DMS79 (cell line): ENCODE data around the gene SEMA5A.
"Not testable (repeated sequence)": the region's sequence is repeated elsewhere in the genome, so short reads cannot be mapped to it uniquely, and the experiment has no call there.

ENCODE experiments used
- DNase-seq: peaks from one replicate; lab custom pipeline; 2025; lab: John Stamatoyannopoulos, UW

SEMA5A gene

DNA sequence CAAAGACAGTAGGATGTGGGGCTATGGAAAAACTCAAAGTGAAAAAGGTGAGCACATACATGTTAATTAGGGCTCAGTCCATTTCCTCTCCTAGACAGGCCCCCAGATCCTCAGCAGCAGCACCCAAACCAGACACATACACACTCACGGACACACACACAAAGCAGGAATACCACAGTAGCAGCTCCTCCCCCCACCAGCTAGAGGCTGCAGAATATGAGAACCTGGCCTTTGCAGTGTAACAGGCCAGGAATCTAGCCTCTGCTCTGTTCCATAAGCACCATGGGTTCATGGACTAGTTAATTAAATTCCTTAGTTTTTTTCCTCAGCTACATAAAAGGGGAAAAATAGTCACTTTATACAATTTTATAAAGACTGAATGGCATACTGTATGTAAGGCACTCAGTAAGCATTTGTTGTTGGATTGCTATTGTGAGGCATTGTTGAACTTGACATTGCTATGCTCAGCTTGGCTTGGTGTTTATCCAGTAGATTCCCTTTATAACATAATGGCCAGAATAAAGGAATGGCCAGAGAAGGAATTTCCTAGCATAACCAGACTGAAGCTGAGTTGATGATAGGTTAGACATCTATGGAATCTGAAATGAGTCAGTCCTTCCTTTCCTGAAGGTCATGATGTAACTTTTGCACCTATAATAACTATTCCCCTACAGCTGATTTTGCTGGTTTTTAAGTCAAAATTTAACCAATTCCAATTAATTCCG is 186.8 kb downstream of the SEMA5A start:
- no peak for DNase-seq

GRCh38 chr5:9356351-9356825 is 189.5 kb downstream of the SEMA5A start:
- no peak for DNase-seq

DNA sequence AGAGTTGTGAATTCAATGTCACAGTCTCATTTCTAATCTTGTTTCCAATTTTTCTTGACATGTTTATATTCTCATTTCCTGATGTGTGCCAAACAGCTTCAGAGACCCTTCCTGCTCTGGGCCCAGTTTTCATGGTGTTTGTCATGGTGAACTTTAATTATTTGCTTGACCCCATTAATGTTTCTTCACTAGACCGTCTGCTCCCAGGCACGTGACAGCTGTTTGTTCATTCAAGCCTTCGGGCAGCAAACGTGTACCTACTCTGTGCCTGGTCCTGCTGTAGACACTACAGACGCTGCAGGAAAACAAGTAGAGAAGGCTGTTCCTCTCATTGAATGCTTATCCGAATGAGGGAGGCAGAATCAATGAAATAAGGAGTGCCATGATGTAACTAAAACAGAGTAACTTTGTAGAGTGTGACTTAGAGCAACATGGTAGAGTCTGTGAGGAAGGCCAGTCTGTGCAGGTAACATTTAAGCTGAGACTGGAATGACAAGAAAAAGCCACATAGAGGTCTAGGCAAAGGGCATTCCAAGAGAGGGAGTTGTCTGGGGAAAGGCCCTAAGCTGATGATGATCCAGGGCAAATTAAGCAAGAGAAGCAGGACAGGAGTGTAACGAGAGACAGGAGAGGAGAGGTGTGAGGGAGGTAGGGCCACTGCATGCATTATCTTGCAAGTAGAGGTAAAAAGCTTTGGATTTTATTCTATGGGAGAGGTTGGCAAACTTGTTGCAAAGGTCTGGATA is 191.4 kb downstream of the SEMA5A start:
- DNase-seq = no peak

- not testable (repeated sequence) for DNase-seq
Observed at GRCh38 chr5:9353048-9353447, 192.8 kb downstream of the SEMA5A start.

GRCh38 chr5:9351546-9351945 is 194.3 kb downstream of the SEMA5A start:
- no peak for DNase-seq

DNA sequence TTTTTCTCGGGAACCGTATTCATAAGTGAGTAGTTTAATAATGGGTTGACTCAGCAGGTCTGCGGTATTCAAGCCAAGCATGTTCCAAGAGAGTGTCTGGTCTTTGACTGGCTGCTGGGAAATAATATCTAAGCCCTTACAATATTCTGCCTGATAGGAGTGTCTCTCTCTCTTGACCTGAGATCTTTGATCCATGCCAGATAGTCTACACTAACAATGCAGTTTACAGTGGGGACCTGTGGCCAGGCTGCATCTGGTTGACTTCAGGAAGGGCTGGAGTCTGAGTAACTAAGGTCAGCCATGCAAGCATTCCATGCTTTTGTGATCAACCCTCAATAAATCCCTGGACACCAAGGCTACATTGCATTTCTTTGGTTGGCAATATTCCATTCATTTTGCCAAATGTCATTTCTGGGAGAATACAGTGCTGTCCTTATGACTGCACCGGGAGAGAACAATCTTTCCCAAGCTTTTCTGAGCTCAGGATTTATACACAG is 195.5 kb downstream of the SEMA5A start:
- no peak for DNase-seq

- DNase-seq = no peak
Observed at GRCh38 chr5:9348401-9348996, 197.4 kb downstream of the SEMA5A start.

- DNase-seq = no peak
Observed at GRCh38 chr5:9347541-9348295, 198.2 kb downstream of the SEMA5A start.

DNA sequence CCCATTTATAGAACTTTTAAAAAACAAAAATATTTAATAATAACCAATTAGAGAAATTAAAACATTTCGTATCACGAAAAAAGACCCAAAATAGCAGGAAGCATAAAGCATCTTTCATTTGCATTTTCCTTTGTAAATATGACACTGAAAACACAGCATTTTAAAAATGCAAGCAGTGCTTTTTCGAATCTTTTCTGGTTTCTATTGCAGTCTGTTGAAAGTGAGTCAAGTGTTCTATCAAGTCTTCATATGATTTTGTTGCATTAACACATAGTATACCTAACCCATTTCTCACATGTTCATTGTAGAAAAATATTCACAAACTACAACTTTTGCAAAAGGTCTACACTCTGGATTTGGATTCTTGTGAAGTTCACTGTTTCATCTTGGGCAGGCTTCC is 198.8 kb downstream of the SEMA5A start:
- DNase-seq = no peak

GRCh38 chr5:9344751-9345240 is 201.1 kb downstream of the SEMA5A start:
- peak; percentile 77 for DNase-seq

DNA sequence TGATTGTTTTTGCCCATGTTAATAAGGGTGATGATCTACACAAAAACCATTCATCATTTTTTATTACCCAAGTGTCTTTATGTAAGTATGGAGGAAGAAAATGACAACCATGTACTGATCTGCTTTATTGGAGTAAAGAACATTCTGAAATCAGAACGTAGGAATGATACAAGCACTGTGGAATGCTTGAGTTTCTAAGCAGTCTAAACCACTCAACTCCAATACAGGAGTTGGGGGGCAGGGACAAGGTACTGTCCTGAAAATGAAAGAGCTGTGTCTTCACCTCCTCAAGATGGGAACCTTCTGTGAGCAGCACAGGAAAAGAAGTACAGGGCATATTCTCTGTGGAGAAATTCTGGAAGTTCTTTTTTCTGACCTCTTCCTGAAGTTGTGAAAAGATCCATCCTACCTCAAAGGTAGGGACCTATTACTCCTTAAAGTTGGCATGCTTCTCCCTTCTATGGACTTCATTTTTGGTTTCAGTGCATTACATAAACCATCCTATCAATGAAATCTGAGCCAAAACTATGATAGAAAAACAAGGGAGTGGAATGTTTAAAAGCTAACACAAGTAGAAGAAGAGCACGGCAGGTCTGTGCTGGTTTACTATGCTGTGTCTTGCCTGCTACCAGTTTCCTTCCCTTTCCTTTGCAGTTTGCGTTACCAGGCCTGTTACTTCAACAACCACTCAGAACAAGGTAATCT is 202.6 kb downstream of the SEMA5A start:
- DNase-seq = no peak

- DNase-seq = no peak
Observed at GRCh38 chr5:9342161-9342787, 203.6 kb downstream of the SEMA5A start.

DNA sequence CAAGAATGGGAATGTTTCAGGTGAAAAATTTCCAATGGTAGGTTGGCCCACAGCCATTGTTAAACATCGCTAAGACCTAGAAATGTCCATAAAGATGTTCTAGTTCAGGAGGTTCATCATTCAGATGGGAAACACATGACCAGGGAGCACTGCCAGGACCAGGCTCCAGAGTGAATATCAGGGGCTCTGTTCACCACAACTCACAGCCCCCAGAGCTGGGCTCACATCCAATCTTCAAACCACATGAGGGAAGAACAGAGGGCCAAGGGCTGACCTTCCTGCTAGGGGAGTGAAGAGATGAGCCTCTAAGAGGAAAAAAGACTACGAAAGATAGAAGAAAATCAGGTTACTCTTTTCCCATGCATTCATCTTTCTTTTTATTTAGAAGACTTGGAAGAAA is 205.8 kb downstream of the SEMA5A start:
- no peak for DNase-seq

DNA sequence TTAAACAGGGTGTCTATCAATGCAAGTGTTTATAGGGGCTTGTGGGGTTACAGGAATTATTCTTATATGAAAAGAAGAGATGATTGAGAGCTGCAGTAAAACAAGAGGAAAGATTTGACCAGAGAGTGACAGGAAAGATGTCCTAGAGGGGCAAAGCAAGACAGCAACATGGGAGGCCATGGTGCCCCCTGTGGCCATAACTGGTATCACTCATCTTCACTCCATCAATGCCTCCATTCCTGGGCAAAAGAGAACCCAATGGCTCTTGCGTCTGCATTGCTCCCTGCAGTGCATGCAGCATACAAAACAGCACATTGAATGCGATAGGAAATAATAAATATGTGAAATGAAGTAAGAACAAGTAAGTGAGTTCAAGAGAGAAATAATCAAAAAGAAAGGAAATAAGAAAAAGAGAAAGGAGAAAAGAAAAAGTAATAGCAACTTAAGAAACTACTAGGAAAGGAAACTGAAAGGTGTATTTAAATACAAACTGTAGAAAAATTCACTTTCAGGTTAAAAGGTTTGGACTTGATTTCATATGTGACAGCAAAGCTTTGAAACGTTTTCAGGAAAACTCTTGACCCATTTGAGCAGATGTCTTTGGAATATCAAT is 206.6 kb downstream of the SEMA5A start:
- DNase-seq = no peak

DNA sequence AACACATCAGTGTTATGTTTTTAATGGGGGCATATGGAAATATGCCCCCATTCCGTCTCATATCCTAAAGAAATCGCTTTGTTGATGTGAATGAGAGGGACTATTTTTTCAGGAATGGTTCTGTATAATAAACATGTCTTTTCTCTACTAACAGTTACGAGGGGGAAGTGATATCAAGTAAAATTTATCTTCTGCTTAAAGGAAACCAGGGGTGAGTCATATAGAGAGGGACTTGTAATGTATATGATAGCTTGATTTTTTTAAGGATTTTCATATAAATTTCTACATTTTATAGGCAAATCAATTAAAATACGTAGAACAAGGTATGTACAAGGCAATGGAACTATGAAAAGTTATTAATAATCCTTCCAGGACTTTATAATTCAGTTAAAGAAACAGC is 207.1 kb downstream of the SEMA5A start:
- DNase-seq = no peak

DNA sequence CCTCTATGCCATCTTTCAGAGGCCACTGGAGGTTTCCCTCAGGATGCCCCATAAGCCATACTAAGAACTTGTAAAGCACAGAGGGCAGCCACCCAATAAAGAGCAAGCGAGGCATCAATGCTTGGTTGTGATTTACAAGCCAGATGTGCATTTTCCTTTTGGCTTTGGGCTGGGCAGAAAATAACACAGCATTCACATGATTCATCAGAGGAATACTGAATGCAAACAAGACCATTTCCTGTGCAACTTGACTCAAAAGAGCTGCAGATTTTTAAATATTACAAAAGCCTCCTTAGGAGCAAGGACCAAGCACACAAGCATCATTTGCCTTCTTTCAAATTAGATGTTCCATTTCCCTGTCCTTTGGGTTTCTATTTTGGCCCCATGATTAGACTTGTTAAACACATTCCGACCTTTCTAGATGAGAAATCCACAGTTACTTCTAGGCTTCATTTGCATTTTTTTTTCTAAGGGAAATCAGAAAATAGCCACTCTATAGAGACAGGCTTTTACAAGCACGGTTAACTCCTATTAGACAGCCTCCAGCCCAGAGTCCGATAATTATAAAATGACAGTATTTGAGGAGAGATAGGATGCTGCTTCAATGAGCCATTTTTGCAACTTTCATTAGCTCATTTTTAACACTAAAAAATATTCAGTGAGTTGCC is 207.8 kb downstream of the SEMA5A start:
- no peak for DNase-seq

GRCh38 chr5:9335754-9336495 is 209.9 kb downstream of the SEMA5A start:
- no peak for DNase-seq

DNA sequence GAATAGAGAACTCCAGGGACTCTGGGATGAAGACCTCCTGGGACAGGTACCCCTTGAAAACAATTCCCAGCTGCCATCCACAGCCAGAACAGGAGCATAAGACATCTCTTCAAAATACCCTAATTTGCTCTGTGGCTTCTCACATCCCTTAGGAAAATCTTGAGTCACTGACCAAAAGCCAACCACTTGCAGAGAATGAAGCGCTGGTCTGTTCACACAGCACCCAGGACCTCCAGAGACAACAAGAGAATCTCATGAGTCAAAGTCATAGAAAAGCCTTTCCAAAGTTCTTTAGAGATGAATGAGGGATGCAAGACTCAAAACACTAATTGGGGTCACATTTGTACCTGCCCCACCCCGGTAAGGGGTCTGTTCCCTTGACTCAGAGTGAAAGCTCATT is 210.6 kb downstream of the SEMA5A start:
- DNase-seq = no peak

DNA sequence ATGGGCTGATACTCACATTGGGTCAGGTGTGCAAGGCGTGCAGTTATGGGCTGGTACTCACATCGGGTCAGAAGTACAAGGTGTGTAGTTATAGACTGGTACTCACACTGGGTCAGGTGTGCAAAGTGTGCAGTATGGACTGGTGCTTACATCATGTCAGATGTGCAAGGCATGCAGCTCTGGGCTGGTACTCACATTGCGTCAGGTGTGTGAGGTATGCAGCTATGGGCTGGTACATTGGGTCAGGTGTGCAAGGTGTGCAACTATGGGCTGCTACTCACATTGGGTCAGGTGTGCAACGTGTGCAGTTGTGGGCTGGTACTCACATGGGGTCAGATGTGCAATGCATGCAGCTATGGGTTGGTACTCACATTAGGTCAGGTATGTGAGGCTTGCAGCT is 213.8 kb downstream of the SEMA5A start:
- no peak for DNase-seq
